ENCODE data around the gene SBNO1.

Gene SBNO1

GRCh38 chr12:123293178-123293760 lies 71.4 kb downstream of the SBNO1 start:
- TF ChIP-seq, protein P1, sequence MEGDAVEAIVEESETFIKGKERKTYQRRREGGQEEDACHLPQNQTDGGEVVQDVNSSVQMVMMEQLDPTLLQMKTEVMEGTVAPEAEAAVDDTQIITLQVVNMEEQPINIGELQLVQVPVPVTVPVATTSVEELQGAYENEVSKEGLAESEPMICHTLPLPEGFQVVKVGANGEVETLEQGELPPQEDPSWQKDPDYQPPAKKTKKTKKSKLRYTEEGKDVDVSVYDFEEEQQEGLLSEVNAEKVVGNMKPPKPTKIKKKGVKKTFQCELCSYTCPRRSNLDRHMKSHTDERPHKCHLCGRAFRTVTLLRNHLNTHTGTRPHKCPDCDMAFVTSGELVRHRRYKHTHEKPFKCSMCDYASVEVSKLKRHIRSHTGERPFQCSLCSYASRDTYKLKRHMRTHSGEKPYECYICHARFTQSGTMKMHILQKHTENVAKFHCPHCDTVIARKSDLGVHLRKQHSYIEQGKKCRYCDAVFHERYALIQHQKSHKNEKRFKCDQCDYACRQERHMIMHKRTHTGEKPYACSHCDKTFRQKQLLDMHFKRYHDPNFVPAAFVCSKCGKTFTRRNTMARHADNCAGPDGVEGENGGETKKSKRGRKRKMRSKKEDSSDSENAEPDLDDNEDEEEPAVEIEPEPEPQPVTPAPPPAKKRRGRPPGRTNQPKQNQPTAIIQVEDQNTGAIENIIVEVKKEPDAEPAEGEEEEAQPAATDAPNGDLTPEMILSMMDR (IDR thresholded peaks at IDR 0.05; ENCODE audit: insufficient read depth, low read depth, low read length, missing control alignments), result no peak
- no peak for DNase-seq (ENCODE audit: low read depth)
- H3K4me3 ChIP-seq (ENCODE audit: low read length), result no peak overlapping the region

DNA sequence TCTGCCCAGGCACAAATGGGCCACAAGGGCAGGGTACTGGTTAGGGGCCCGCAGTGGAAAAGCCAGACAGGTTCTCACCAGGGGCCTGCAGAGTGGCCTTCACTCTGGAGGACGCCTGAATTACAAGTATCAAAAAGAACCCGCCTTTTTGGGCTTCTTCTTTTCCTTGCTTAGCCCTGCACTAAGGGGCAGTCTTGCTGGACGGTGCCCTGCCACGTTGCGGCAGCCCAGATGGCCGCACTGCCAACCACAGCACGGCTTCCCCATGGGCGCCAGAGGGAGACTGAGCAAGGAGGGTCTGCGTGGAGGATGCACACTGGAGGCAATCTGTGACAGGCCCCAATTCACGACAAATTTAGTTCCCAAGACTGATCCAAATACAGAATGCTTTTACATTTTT lies 74.7 kb downstream of the SBNO1 start:
- DNase-seq (ENCODE audit: low read depth), result no peak
- TF ChIP-seq, protein P1 (IDR thresholded peaks at IDR 0.05; ENCODE audit: insufficient read depth, low read depth, low read length, missing control alignments), result no peak

DNA sequence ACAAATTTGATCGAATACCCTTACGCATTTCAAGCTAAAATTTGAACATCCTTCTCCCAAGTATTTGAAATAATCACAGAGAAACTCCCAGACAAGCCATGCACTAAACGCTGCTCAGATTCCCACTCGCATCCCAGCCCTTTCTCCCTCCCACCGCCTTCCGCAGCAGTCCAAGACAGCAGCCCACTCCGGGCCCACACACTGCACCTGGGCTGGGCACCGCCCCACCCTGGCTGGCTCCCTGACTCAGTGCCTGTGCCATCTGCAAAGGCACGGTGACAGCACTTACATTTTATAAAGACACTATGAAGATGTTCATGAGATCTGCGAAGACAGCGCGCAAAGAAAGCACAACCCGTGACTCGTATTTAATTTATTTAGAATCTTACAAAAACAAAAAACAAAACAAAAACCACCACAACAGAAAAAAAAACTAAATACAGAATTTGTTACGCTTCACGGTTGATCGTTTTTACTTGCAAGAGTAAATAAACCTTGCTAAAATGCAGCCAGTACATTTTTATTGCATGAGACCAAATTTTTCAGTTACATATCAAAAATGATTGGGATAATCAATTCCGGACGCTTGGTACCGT lies 75.8 kb downstream of the SBNO1 start:
- H3K4me3 ChIP-seq (ENCODE audit: low read length), result no peak overlapping the region
- TF ChIP-seq, protein P1 (IDR thresholded peaks at IDR 0.05; ENCODE audit: insufficient read depth, low read depth, low read length, missing control alignments), result no peak
- no peak for DNase-seq (ENCODE audit: low read depth)

More for the DNA sequence above, 74.7 kb downstream of the SBNO1 start:
- no peak overlapping the region for H3K4me3 ChIP-seq (ENCODE audit: low read length)

DNA sequence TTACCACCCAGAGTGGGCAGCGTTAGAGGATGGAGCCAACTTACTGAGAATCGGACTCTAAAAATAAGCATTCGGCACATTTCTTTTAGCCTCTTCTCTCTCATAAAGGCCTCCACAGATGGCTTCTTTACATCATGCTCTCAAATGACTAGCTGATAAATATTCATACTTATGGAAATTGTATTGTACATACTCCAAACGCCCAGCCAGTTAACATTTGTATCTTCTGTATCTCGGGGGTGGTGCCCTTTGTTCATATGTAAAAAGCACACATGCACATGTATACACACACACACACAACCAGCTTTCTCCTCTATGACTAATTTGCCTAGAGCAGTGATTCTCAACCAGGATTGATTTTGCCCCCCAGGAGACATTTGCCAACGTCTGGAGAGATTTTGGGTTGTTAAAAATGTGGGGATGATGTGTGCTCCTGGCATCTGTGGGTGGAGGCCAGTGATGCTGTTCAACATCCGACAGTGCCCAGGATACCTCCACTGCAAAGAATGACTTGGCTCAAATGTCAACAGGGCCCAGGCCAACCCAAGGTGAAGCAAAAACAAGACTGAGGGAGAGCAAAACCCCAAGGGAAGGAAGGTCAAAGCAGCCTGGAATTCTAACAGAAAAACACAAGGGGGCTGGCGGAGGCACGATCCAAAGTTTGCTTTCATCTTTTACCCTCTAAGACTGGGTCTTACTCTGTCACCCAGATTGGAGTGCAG lies 77.8 kb downstream of the SBNO1 start:
- no peak overlapping the region for H3K4me3 ChIP-seq (ENCODE audit: low read length)
- TF ChIP-seq, protein P1 (IDR thresholded peaks at IDR 0.05; ENCODE audit: insufficient read depth, low read depth, low read length, missing control alignments), result no peak
- DNase-seq (ENCODE audit: low read depth), result no peak

DNA sequence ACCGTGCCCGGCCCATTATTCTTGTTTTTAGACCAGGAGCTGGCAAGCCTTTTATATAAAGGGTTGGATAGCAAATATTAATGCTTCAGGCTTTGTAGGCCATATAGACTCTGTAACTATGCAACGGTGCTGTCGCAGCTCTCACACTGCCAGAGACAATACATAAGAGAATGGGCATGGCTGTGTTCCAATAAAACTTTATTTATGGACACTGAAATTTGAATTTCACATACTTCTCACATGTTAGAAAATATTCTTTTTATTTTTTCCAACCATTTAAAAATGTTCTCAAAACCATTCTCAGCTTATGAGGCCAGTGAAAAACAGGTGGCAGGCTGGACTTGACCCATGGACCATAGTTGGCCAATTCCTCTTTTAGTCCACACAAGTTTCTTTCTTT lies 80.0 kb downstream of the SBNO1 start:
- H3K4me3 ChIP-seq (ENCODE audit: low read length), result no peak overlapping the region
- DNase-seq (ENCODE audit: low read depth), result no peak

DNA sequence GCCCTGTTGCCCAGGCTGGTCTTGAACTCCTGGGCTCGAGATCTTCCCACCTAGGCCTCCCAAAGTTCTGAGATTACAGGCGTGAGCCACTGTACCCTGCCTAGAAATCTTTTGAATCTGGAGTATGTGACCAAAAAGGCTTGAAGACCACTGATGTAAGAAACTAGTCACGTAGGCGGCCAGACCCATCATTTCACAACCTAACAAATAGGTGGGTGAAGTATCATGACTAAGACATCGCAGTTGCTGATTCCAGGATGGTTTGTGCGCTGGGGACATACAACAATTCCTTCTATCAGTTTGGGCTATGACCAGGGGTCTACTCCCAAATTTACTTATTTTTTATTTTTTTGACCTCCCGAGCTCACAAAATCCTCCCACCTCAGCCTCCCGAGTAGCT lies 81.2 kb downstream of the SBNO1 start:
- TF ChIP-seq, protein P1 (IDR thresholded peaks at IDR 0.05; ENCODE audit: insufficient read depth, low read depth, low read length, missing control alignments), result no peak
- H3K4me3 ChIP-seq (ENCODE audit: low read length), result no peak overlapping the region
- no peak for DNase-seq (ENCODE audit: low read depth)

More for the DNA sequence above, 80.0 kb downstream of the SBNO1 start:
- TF ChIP-seq, protein P1 (IDR thresholded peaks at IDR 0.05; ENCODE audit: insufficient read depth, low read depth, low read length, missing control alignments), result no peak

Data from epithelial cell of esophagus (primary cell).